ENCODE data around the gene WWC2. TPM values are rescaled to one million over a fixed set of nuclear protein-coding genes. Genes with fewer than 3 reads are reported as not detected.

Gene WWC2
- total and polyA plus RNA-seq, 2 experiments from 2014 or later: 18.8 to 30.2 TPM

- H3K27ac ChIP-seq: no peak overlapping the region
- no peaks in the 10 kb centered on the region for H3K9me3 ChIP-seq (ENCODE audit: low read depth)
- TF ChIP-seq, protein P1, sequence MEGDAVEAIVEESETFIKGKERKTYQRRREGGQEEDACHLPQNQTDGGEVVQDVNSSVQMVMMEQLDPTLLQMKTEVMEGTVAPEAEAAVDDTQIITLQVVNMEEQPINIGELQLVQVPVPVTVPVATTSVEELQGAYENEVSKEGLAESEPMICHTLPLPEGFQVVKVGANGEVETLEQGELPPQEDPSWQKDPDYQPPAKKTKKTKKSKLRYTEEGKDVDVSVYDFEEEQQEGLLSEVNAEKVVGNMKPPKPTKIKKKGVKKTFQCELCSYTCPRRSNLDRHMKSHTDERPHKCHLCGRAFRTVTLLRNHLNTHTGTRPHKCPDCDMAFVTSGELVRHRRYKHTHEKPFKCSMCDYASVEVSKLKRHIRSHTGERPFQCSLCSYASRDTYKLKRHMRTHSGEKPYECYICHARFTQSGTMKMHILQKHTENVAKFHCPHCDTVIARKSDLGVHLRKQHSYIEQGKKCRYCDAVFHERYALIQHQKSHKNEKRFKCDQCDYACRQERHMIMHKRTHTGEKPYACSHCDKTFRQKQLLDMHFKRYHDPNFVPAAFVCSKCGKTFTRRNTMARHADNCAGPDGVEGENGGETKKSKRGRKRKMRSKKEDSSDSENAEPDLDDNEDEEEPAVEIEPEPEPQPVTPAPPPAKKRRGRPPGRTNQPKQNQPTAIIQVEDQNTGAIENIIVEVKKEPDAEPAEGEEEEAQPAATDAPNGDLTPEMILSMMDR (IDR thresholded peaks at IDR 0.05; ENCODE audit: low read depth, low read length): no peak
- H3K36me3 ChIP-seq: peaks cover 13% of the 10 kb centered on the region
- no peaks in the 10 kb centered on the region for H3K27me3 ChIP-seq
- H3K4me1 ChIP-seq (ENCODE audit: low read depth): peaks cover 3% of the 10 kb centered on the region
- H3K4me3 ChIP-seq: no peak overlapping the region
- no peak for DNase-seq (ENCODE audit: low read depth in 1 of 2, low spot score in 1 of 2)
Observed at GRCh38 chr4:183262776-183263100, 163.7 kb downstream of the WWC2 start.

GRCh38 chr4:183263787-183264386 lies 164.8 kb downstream of the WWC2 start:
- peaks cover 20% of the 10 kb centered on the region for H3K36me3 ChIP-seq
- TF ChIP-seq, protein P1 (IDR thresholded peaks at IDR 0.05; ENCODE audit: low read depth, low read length): no peak

GRCh38 chr4:183264614-183265013 lies 165.6 kb downstream of the WWC2 start:
- peaks cover 26% of the 10 kb centered on the region for H3K36me3 ChIP-seq
- DNase-seq (ENCODE audit: low read depth in 1 of 2, low spot score in 1 of 2): no peak
- H3K27ac ChIP-seq: no peak overlapping the region
- TF ChIP-seq, protein P1 (IDR thresholded peaks at IDR 0.05; ENCODE audit: low read depth, low read length): no peak
- peaks cover 3% of the 10 kb centered on the region for H3K4me1 ChIP-seq (ENCODE audit: low read depth)
- H3K9me3 ChIP-seq (ENCODE audit: low read depth): no peaks in the 10 kb centered on the region
- H3K27me3 ChIP-seq: no peaks in the 10 kb centered on the region
- H3K4me3 ChIP-seq: no peak overlapping the region

More at GRCh38 chr4:183263787-183264386, 164.8 kb downstream of the WWC2 start:
- H3K4me3 ChIP-seq: no peak overlapping the region
- DNase-seq (ENCODE audit: low read depth in 1 of 2, low spot score in 1 of 2): no peak
- H3K4me1 ChIP-seq (ENCODE audit: low read depth): peaks cover 3% of the 10 kb centered on the region
- no peaks in the 10 kb centered on the region for H3K9me3 ChIP-seq (ENCODE audit: low read depth)
- no peaks in the 10 kb centered on the region for H3K27me3 ChIP-seq
- no peak overlapping the region for H3K27ac ChIP-seq

DNA sequence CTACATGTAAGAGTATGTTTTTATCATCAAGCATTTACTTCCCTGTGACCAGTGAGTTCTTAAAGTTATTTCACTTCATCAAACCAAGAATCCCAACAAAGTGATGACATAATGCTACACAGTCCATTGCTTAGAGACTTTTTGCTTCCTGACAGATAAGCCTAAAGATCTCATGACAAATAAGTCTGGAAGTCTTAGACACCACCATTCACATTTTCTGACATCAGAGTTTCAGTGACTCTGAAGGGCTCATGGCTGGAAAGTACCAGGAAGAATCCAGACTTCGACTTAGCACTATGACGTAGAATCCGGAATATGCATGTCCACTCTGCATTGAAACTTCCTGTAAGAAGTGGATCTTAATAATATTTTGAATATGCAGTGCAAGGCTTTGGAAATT lies 167.3 kb downstream of the WWC2 start:
- H3K9me3 ChIP-seq (ENCODE audit: low read depth): no peaks in the 10 kb centered on the region
- H3K27me3 ChIP-seq: no peaks in the 10 kb centered on the region
- H3K27ac ChIP-seq: no peak overlapping the region
- no peak overlapping the region for H3K4me3 ChIP-seq
- H3K36me3 ChIP-seq: peaks cover 31% of the 10 kb centered on the region
- H3K4me1 ChIP-seq (ENCODE audit: low read depth): peaks cover 3% of the 10 kb centered on the region
- DNase-seq (ENCODE audit: low read depth in 1 of 2, low spot score in 1 of 2): no peak
- TF ChIP-seq, protein P1 (IDR thresholded peaks at IDR 0.05; ENCODE audit: low read depth, low read length): no peak

GRCh38 chr4:183268556-183268955 lies 169.5 kb downstream of the WWC2 start:
- no peaks in the 10 kb centered on the region for H3K27me3 ChIP-seq
- H3K4me1 ChIP-seq (ENCODE audit: low read depth): no peaks in the 10 kb centered on the region
- H3K9me3 ChIP-seq (ENCODE audit: low read depth): no peaks in the 10 kb centered on the region
- no peak overlapping the region for H3K4me3 ChIP-seq
- DNase-seq (ENCODE audit: low read depth in 1 of 2, low spot score in 1 of 2): no peak
- peaks cover 41% of the 10 kb centered on the region for H3K36me3 ChIP-seq
- TF ChIP-seq, protein P1 (IDR thresholded peaks at IDR 0.05; ENCODE audit: low read depth, low read length): no peak
- H3K27ac ChIP-seq: no peak overlapping the region

Data from cardiac muscle cell (in vitro differentiated cells and primary cell).